Gastrocnemius medialis (tissue), 4 donors: Measurements from ENCODE around the gene SLC8A3. TPM values are rescaled to one million over a fixed set of nuclear protein-coding genes. Genes with fewer than 3 reads are reported as not detected.

Experiments used
- ATAC-seq, 2 donors: fragments of 150-250 bp; one replicate each; pipeline ENCODE4 v1.9.1; 2016
- DNase-seq, 2 donors: peaks; one replicate each; pipeline ENCODE4 v3.0.0-alpha.2; 2019
- H3K27ac ChIP-seq, 4 donors: fragments of 200-600 bp; sonication (generic); 1 replicate in 1 of 4; 2 replicates in 3 of 4; pipeline ENCODE4 v1.5.1; 2016 to 2018; ENCODE audit warnings: mild to moderate bottlenecking in 2 of 4, moderate library complexity in 1 of 4
- H3K27me3 ChIP-seq, 3 donors: fragments of 200-600 bp; sonication (generic) in 2 of 3; 1 replicate in 1 of 3; 2 replicates in 2 of 3; pipeline versions ENCODE4 v1.5.1 to v1.6.0; 2016 to 2019; ENCODE audit warnings: mild to moderate bottlenecking in 1 of 3, moderate library complexity in 1 of 3
- H3K36me3 ChIP-seq, 2 donors: fragments of 200-600 bp; sonication (generic) in 1 of 2; one replicate each; pipeline ENCODE4 v1.5.1; 2017 to 2018
- H3K4me1 ChIP-seq, 2 donors: fragments of 200-600 bp; sonication (generic) in 1 of 2; one replicate each; pipeline ENCODE4 v1.5.1; 2016 to 2017; ENCODE audit warnings: mild to moderate bottlenecking in 2 of 2
- H3K4me3 ChIP-seq, 4 donors: fragments of 200-600 bp; sonication (generic) in 3 of 4; 1 replicate in 1 of 4; 2 replicates in 3 of 4; pipeline ENCODE4 v1.5.1; 2016 to 2019; ENCODE audit warnings: mild to moderate bottlenecking in 2 of 4
- H3K9me3 ChIP-seq, 3 donors: fragments of 200-600 bp; sonication (generic) in 2 of 3; 1 replicate in 1 of 3; 2 replicates in 2 of 3; pipeline ENCODE4 v1.5.1; 2016 to 2019
- CTCF ChIP-seq, 5 experiments: fragments of 450-650 bp in 3 of 5; fragments of 200-600 bp in 2 of 5; sonication (generic) in 2 of 5; IDR thresholded peaks in 4 of 5; conservative IDR thresholded peaks in 1 of 5; 1 replicate in 4 of 5; 2 replicates in 1 of 5; pipeline ENCODE4 v1.5.1; 2016 to 2019; ENCODE audit warnings: antibody characterized with exemption in 5 of 5, mild to moderate bottlenecking in 3 of 5, moderate library complexity in 3 of 5
- POLR2A ChIP-seq, 2 donors: fragments of 450-650 bp; IDR thresholded peaks; one replicate each; pipeline ENCODE4 v1.6.1; 2017; ENCODE audit warnings: antibody characterized with exemption in 2 of 2, mild to moderate bottlenecking in 2 of 2, moderate library complexity in 2 of 2
- in situ Hi-C, 4 donors: fragments of 200-750 bp; cut with MboI; loops; one replicate each; pipeline versions ENCODE4 v1.15.0 to v1.8.0; 2017; ENCODE audit warnings: low sequenced_read_pairs in 4 of 4
- intact Hi-C: fragments of 100-400 bp; cut with DNase I; formaldehyde crosslinking; loops from one replicate; pipeline ENCODE4 v1.15.1; 2023; ENCODE audit warnings: low total_unique reads
- total RNA-seq, 4 donors: library from RNA; depleted of rRNA; stranded (reverse); fragments of >200 nt; gene quantifications; one replicate each; pipeline versions ENCODE4 v1.1.0 to v1.2.3, GENCODE V29; 2016

Gene SLC8A3
- total RNA-seq, 4 donors from 2014 or later: 8.5 to 14.1 (median 12.6) TPM

- DNase-seq (no peak), ATAC-seq (no peak)
- in situ Hi-C loops (no loop called here), intact Hi-C loops (loop anchor here (5.0 kb wide), 1 partner anchor 64 kb away; no protein-coding TSS in a partner anchor)
- no peaks in the 10 kb centered on the region for H3K27me3 ChIP-seq
- H3K9me3 ChIP-seq: no peaks in the 10 kb centered on the region
- H3K4me3 ChIP-seq: no peak overlapping the region
- no peaks in the 10 kb centered on the region for H3K36me3 ChIP-seq
- H3K27ac ChIP-seq: no peak overlapping the region
- H3K4me1 ChIP-seq: peaks cover 10 to 16% of the 10 kb centered on the region in 2 donors
- no peak for TF ChIP-seq CTCF (IDR thresholded peaks at IDR 0.05 in 4 of 5, conservative IDR thresholded peaks at IDR 0.05 in 1 of 5)
- no peak for TF ChIP-seq POLR2A (IDR thresholded peaks at IDR 0.05)
These were observed 4.6 kb upstream of the SLC8A3 start for GRCh38 chr14:70193396-70193795.

- peaks cover 10 to 16% of the 10 kb centered on the region in 2 donors for H3K4me1 ChIP-seq
- no peaks in the 10 kb centered on the region for H3K9me3 ChIP-seq
- intact Hi-C loops: loop anchor here (5.0 kb wide), 1 partner anchor 64 kb away; no protein-coding TSS in a partner anchor
- TF ChIP-seq CTCF (IDR thresholded peaks at IDR 0.05 in 4 of 5, conservative IDR thresholded peaks at IDR 0.05 in 1 of 5) (no peak), POLR2A (IDR thresholded peaks at IDR 0.05) (no peak)
- H3K27me3 ChIP-seq: no peaks in the 10 kb centered on the region
- H3K4me3 ChIP-seq: no peak overlapping the region
- DNase-seq: peak in 1 of 2 donors; percentile 17
- no peak for ATAC-seq
- H3K27ac ChIP-seq: no peak overlapping the region
- in situ Hi-C loops: no loop called here
- no peaks in the 10 kb centered on the region for H3K36me3 ChIP-seq
These were observed 4.2 kb upstream of the SLC8A3 start for GRCh38 chr14:70192915-70193314.

GRCh38 chr14:70190156-70190555 lies 1.4 kb upstream of the SLC8A3 start:
- no peak for TF ChIP-seq POLR2A (IDR thresholded peaks at IDR 0.05)
- no peaks in the 10 kb centered on the region for H3K36me3 ChIP-seq
- ATAC-seq (no peak), DNase-seq (no peak)
- no peaks in the 10 kb centered on the region for H3K27me3 ChIP-seq
- H3K4me3 ChIP-seq: no peak overlapping the region
- intact Hi-C loops: loop anchor here (5.0 kb wide), 1 partner anchor 67 kb away; no protein-coding TSS in a partner anchor
- no peaks in the 10 kb centered on the region for H3K9me3 ChIP-seq
- in situ Hi-C loops: no loop called here
- peaks cover 22 to 32% of the 10 kb centered on the region in 2 donors for H3K4me1 ChIP-seq
- peak overlapping the region in 3 of 4 donors; percentile 92 to 94 (median 93) for H3K27ac ChIP-seq

GRCh38 chr14:70189456-70190077 lies 816 bp upstream of the SLC8A3 start:
- peak overlapping the region; percentile 92 to 95 (median 94) for H3K27ac ChIP-seq
- H3K27me3 ChIP-seq: no peaks in the 10 kb centered on the region

More at GRCh38 chr14:70189456-70190077, 816 bp upstream of the SLC8A3 start:
- DNase-seq (no peak), ATAC-seq (no peak)
- intact Hi-C loops: loop anchor here (2.0 to 10.0 kb wide), 4 partner anchors 68 to 555 kb away; partner anchors contain the start of gene SRSF5
- in situ Hi-C loops: no loop called here
- TF ChIP-seq CTCF (IDR thresholded peaks at IDR 0.05 in 4 of 5, conservative IDR thresholded peaks at IDR 0.05 in 1 of 5) (no peak), POLR2A (IDR thresholded peaks at IDR 0.05) (no peak)
- Histone ChIP-seq H3K9me3 (no peaks in the 10 kb centered on the region), H3K36me3 (no peaks in the 10 kb centered on the region), H3K4me3 (peak overlapping the region; percentile 61 to 84 (median 74)), H3K4me1 (peaks cover 25 to 35% of the 10 kb centered on the region in 2 donors)
